HG03139 (cell line): ENCODE data around the gene TBC1D22A.

Experiments
- ATAC-seq: cut with Tn5 transposase; IDR thresholded peaks from one replicate; pipeline ENCODE4 v1.9.1; 2021; ENCODE audit not compliant: unreplicated experiment

The TBC1D22A gene

DNA sequence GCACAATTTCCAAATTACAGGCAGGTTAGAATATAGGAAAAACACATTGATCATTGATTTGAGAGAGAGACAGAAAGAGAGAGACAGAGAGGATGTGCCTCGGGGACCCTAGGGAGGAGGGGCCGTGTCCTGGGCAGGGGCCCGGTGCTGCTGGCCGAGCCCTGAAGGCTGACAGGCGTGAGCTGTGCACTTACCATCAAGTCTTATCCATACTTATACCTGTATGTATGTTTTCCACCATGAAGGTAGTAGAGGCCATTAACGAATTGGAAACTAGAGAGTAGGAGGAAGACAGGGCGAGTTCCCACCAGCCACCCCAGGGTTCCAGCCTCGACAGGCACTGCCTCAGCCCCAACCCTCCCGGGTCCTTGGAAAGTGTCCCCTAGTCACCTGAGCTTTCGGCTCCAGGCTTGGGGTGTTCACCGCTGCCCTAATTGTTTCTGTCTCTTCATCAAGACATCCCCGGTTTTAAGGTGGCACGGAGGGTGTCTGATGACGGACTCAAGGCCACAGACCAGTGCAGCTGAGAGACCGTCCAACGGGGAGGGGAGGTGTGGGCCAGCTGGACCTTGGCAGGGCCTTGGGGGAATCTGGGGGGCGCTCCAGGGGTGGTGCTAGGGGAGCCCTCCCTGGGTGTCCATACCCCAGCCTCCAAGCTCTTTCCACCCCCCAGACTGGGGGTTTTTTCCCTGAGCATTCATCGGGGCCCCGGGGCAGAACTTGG is 431.3 kb downstream of the TBC1D22A start:
- no peak for ATAC-seq

DNA sequence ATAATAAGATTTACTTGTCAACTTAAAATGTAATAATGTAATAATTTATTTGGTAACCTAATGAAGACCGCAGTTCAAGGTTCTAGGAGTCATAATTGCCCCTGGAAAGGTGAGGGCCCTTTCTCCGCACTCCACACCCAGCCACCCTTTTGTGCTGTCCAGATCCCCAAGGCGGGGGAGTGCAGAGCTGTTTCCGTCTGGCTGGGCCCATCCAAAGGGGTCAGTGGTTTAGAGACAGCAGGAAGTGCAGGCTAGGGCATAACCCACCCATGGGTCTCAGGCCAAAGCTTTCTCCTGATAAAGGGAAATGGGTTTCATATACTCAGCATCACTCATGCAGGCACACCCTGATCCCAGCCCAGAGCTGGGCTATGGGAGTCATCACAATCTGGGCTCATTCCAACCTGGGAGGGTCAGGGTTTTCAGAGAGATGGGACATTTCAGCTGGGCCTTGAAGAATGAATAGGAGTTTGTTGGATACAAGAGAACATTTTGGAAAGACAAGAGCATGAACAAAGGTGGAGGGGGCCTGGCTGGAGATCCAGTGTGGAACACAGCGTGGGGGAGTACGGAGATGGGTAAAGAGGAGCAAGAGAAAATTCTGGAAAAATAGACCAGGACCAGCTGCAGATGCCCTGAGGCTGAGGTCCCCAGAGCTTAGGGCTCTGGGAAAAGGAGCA is 432.2 kb downstream of the TBC1D22A start:
- no peak for ATAC-seq

- ATAC-seq = no peak
Observed at GRCh38 chr22:47195156-47195483, 432.7 kb downstream of the TBC1D22A start.

- no peak for ATAC-seq
Observed at GRCh38 chr22:47195484-47196165, 433.2 kb downstream of the TBC1D22A start.

GRCh38 chr22:47196166-47196849 is 433.9 kb downstream of the TBC1D22A start:
- ATAC-seq = no peak

DNA sequence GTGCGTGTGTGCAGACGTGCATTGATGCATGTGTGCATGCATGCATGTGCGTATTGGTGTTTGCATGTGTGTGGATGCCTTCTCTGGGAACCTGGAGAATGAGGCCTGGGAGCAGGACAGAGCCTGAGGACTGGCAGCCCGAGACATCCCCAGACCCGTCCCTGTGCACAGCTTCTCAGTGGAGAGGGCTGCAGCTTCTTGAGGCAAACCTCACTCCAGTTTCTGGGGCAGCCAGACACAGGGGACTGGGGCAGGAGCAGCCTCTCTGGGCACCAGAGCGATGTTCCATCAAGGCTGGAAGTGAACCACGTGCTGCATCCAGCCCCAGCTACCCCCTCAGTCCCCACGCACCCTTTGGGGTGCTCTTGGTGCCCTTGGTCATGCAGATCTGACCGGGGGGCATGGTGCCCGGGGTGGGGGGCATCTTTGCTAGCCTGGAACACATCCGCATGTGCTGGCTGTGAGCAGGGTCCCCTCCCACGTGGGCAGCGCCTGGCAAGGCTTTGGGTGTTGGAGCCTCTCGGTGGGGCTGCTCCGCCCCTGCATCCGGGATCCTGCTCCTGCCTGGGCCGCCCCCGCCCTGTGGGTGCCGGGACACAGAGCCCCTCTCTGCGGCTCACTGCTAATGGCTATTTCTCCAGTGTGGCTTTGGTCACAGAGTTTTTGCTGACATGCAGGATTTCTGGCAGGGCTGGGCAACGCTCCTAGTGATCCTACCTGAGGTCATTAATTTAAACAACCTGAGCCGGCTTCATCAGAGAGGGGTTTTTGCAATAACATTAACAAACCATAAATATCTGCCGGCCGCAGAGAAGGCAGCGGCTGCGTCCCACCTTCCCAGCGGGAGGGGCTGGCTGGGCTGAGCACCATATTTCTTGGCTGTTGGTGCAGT is 434.7 kb downstream of the TBC1D22A start:
- ATAC-seq = no peak

- ATAC-seq = no peak
Observed at GRCh38 chr22:47197773-47198500, 435.5 kb downstream of the TBC1D22A start.

DNA sequence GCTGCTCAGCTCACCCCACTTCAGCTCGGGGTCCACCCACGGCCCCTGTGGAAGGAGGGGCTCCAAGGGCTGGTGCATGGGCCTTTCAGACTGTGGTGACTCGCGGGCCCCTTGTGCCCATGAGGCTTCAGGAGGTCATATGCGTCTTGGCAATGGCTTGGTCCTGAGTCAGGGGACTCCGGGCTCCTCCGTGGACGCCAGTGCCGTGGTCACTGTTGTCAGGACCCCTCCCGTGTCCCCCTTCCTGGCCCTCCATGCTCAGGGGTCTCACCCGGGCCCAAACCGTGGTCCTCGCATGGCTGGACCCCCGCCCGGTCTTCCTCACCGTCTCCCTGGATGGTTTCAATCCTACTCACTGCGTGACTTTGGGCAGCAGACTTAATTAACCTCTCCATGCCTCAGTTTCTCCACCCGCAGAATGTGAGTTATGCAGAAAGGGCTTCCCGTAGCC is 436.4 kb downstream of the TBC1D22A start:
- ATAC-seq = no peak

DNA sequence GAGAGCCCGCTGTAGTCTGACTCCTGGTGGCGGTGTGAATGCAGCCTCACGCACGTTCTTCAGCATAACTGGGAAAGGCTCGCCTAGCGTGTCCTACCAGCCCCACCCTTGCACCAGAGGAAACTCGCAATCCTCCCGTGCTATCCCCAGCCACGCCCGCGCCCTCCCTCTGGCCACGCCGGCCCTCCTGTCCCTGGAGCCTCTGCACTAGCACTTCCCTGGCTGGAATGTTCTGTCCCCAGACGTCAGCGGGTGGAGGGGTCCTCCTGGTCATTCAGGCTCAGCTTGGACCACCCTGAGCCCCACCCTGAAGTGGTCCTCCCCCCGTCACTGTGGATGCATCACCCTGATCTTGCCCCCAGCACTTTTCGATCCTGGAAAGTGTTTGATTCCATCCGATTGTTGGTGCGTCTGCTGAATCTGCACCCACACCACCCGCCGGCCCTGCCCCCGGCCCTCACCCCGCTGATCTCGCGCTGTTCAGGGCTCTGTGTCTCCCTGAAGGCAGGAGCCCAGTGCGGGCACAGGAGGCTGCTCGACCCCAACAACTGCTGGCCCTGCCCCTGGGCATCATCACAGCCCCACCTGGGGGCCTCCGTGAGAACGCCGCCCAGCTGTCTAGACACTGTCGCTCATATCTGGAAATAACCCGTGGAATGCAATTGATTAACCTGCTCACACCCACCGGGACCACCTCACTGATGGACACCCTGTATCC is 437.0 kb downstream of the TBC1D22A start:
- ATAC-seq = no peak

- ATAC-seq = no peak
Observed at GRCh38 chr22:47199979-47200272, 437.5 kb downstream of the TBC1D22A start.

GRCh38 chr22:47200273-47201051 is 438.0 kb downstream of the TBC1D22A start:
- ATAC-seq = no peak

GRCh38 chr22:47201186-47201995 is 438.9 kb downstream of the TBC1D22A start:
- ATAC-seq = no peak

DNA sequence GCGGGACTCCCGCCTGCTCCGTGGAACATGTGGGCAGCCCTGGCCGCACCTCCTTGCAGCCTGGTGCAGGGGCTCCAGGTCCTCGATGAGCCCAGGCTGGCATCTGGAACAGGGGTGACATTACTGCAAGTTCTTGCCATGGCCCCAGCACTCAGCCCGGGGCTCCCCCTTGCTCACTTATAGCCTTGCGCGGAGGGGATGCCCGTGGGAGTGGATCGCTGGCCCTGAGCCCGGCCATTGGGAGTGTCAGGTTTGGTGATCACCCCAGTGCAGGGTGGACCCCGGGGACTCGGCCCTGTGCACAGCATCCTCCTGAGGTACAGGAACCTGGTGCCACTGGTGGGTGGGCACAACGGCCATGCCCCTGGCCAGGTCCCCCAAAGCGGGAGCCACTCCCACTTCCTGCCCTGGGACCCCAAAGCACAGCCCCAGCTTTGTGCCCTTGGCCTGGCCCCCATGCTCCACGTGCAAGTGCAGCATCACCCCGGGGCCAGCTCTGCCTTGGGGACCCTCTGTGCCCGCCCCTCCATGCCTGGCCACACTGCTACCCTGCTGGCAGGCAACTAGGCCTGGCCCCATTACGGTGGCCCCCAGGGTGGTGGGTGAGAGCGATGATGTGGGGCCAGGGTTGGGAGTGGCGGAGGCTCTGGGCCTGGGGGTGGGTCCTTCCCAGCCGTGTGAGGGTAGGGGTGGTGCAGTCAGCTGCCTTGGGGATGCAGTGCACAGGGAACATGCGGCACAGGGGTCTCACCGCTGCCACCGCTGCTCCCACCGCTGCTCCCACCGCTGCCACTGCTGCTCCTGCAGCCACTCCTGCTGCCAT is 439.8 kb downstream of the TBC1D22A start:
- ATAC-seq = no peak

- ATAC-seq = no peak
Observed at GRCh38 chr22:47202819-47203553, 440.5 kb downstream of the TBC1D22A start.

- ATAC-seq = no peak
Observed at GRCh38 chr22:47203554-47203991, 441.1 kb downstream of the TBC1D22A start.
